Neural cell (in vitro differentiated cells): ENCODE measurements around the gene PPP3CA.

Experiments
- CTCF ChIP-seq: fragments of 450-650 bp; IDR thresholded peaks from 2 replicates; pipeline ENCODE4 v1.5.1; 2014; ENCODE audit warnings: antibody characterized with exemption, mild to moderate bottlenecking, moderate library complexity; ENCODE audit not compliant: poor library complexity, severe bottlenecking
- EP300 ChIP-seq: fragments of 450-650 bp; conservative IDR thresholded peaks from 2 replicates; pipeline ENCODE4 v1.6.1; 2014; ENCODE audit warnings: antibody characterized with exemption, mild to moderate bottlenecking, moderate library complexity; ENCODE audit not compliant: poor library complexity, severe bottlenecking
- EZH2 ChIP-seq: fragments of 200-600, 300-800 bp; shearing (Covaris generic), sonication (generic); IDR thresholded peaks from 2 replicates; pipeline ENCODE4 v1.6.1; 2014; ENCODE audit warnings: antibody characterized with exemption, low read length, borderline replicate concordance, mild to moderate bottlenecking; ENCODE audit not compliant: insufficient read depth, poor library complexity, severe bottlenecking
- MXI1 ChIP-seq: fragments of 450-650 bp; conservative IDR thresholded peaks from 2 replicates; pipeline ENCODE4 v1.6.1; 2014; ENCODE audit warnings: antibody characterized with exemption, mild to moderate bottlenecking; ENCODE audit not compliant: poor library complexity, severe bottlenecking
- POLR2AphosphoS5 ChIP-seq: IDR thresholded peaks from 2 replicates; pipeline ENCODE4 v1.6.1; 2012
- RAD21 ChIP-seq: fragments of 450-650 bp; conservative IDR thresholded peaks from 2 replicates; pipeline ENCODE4 v1.6.1; 2014; ENCODE audit warnings: antibody characterized with exemption, mild to moderate bottlenecking, moderate library complexity
- REST ChIP-seq: IDR thresholded peaks from 2 replicates; pipeline ENCODE4 v1.6.1; 2012; ENCODE audit warnings: borderline replicate concordance
- SMC3 ChIP-seq: fragments of 450-650 bp; conservative IDR thresholded peaks from 2 replicates; pipeline ENCODE4 v1.6.1; 2014; ENCODE audit warnings: antibody characterized with exemption, mild to moderate bottlenecking, moderate library complexity; ENCODE audit not compliant: poor library complexity
- TAF1 ChIP-seq: IDR thresholded peaks from 2 replicates; pipeline ENCODE4 v1.6.1; 2012; ENCODE audit warnings: low read depth

GRCh38 chr4:101103381-101104142 lies 243.8 kb downstream of the PPP3CA start:
- TF ChIP-seq CTCF (no peak), EP300 (peak; percentile 79), MXI1 (no peak), POLR2AphosphoS5 (peak; percentile 34), REST (no peak), SMC3 (no peak), RAD21 (no peak), TAF1 (no peak), EZH2 (no peak)
